Measurements from ENCODE around the gene PTGER4.
"Not testable (repeated sequence)": the region's sequence is repeated elsewhere in the genome, so short reads cannot be mapped to it uniquely, and the experiment has no call there.

Gene PTGER4

GRCh38 chr5:40679913-40680681, at the start of gene PTGER4:
Gene PTGER4, plus strand, starts transcription at chr5:40679915. Its CDS starts 1,079 bp downstream, at chr5:40680994.
- peak; percentile 30 for DNase-seq (ENCODE audit: low spot score)

DNA sequence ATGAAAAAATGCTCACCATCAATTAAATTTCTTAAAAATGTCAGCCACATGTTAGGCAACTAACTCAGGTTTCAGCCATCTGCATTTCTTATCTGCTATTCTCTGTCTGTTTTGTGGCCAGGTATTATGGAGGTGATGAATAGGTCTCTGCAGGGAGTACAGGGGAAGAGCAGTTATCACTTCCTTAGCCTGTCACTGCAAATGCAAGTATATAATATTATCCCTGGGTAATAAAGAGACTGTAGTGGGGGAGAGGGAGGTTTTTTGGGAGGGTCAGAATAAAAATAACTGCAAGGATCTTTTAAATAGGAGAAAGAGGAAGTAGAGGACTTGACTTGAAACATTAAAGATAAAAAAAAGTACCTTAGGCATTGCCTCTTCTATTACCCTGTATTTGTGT, 49.6 kb upstream of the PTGER4 start:
- no peak for DNase-seq (ENCODE audit: low spot score)

GRCh38 chr5:40631236-40631635, 48.5 kb upstream of the PTGER4 start:
- DNase-seq (ENCODE audit: low spot score), result no peak

DNA sequence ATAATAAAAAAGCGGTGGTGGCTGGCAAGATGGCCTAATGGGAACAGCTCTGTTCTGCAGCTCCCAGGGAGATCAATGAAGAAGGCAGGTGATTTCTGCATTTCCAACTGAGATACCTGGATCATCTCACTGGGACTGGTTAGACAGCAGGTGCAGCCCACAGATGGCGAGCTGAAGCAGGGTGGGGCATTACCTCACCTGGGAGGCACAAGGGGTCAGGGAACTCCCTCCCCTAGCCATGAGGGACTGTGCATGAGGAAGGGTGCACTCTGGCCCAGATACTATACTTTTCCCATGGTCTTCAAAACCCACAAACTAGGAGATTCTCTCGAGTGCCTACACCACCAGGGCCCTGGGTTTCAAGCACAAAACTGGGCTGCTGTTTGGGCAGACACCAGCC, 45.6 kb upstream of the PTGER4 start:
- DNase-seq (ENCODE audit: low spot score), result no peak

- no peak for DNase-seq (ENCODE audit: low spot score)
Observed at GRCh38 chr5:40634593-40634992, 45.1 kb upstream of the PTGER4 start.

- DNase-seq (ENCODE audit: low spot score), result not testable (repeated sequence)
Observed at GRCh38 chr5:40639531-40639930, 40.2 kb upstream of the PTGER4 start.

- no peak for DNase-seq (ENCODE audit: low spot score)
Observed at GRCh38 chr5:40646266-40646665, 33.4 kb upstream of the PTGER4 start.

DNA sequence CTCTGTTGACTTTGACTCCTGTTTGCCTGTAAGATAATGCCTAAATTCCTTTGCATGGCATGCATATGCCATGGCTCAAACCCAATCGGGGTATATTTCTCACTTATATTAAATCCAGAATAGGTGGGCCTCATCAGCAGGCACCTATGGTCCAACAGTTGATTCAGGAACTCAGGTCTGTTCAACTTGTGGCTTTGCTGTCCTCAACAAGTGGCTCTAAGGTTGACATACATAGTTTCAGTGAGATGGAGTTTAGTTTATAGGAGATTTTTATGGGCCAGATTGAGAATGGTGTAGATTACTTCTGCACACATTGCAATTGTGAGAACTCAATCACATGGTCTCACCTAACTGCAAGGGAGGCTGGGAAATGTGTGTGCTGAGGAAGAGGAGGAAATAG, 31.6 kb upstream of the PTGER4 start:
- no peak for DNase-seq (ENCODE audit: low spot score)

GRCh38 chr5:40649463-40650030, 30.2 kb upstream of the PTGER4 start:
- DNase-seq (ENCODE audit: low spot score), result no peak

GRCh38 chr5:40651201-40651600, 28.5 kb upstream of the PTGER4 start:
- DNase-seq (ENCODE audit: low spot score), result no peak

DNA sequence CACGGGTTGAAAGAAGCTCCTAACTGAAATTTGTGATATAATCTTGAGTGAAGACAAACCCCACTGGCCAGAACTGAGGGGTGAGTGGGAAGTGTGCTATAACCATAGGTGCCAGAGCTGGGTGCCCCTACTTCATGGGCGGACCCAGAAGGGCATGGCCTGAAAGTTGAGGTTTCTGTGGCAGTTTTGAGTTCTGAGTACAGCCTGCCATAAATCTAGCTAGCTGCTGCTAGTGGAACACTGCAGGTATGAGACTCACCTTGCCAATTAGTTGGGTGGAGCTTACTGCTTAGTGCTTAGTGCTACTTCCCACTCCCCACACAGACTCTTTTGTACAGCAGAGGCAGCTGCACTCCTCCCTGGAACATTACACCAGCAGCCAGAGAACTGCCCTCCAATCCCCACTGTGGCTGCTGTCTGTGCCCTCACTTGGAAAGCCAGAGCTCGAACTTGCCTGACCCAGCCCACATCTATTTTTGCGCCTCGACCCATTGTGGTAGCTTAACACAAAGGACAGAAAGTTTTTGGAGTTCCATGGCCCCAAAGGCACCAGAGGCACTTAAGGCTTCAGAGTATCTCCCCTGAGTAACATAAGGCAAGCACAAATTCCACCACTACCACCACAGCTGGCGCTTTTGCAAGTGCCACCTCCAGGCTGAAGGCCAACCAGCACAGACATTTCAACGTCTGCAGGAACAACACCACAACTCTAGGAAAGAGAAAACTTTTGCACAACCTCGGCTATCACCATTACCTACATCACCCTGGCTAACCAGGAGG, 27.1 kb upstream of the PTGER4 start:
- no peak for DNase-seq (ENCODE audit: low spot score)

- DNase-seq (ENCODE audit: low spot score), result no peak
Observed at GRCh38 chr5:40653221-40654022, 26.3 kb upstream of the PTGER4 start.

DNA sequence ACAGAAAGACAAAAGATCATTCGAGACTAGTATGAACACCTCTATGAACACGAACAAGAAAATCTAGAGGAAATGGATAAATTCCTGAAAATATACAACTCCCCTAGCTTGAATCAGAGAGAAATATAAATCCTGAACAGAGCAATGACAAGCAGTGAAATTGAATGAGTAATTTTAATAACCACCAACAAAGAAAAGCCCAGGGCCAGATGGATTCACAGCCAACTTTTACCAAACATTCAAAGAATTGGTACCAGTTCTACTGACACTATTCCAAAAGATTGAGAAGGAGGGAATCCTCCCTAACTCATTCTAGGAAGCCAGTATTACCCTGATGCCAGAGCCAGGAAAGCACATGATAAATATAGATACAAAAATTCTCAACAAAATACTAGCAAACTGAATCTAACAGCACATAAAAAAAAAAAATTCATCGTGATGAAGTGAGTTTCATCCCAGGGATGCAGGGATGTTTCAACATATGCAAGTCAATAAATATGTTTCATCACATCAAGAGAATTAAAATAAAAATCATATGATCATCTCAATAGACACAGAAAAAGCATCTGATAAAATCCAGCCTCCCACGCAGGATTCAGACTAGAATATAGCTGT, 25.2 kb upstream of the PTGER4 start:
- DNase-seq (ENCODE audit: low spot score), result no peak

GRCh38 chr5:40655138-40655537, 24.6 kb upstream of the PTGER4 start:
- DNase-seq (ENCODE audit: low spot score), result no peak

GRCh38 chr5:40656091-40656490, 23.6 kb upstream of the PTGER4 start:
- not testable (repeated sequence) for DNase-seq (ENCODE audit: low spot score)

DNA sequence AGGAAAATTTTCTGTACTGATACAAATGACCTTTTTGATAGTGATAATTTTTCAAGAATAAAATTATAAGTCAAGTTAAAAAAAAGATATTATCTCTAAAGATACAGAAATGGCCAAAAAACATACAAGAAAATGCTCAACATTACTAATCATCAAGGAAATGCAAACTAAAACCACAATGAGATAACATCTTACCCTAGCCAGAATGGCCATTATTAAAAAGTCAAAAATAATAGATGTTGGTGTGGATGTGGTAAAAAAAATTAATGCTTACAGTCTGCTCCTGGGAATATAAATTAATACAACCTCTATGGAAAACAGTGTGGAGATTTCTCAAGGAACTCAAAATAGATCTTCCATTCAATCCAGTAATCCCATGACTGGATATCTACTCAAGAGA, 22.9 kb upstream of the PTGER4 start:
- no peak for DNase-seq (ENCODE audit: low spot score)

DNA sequence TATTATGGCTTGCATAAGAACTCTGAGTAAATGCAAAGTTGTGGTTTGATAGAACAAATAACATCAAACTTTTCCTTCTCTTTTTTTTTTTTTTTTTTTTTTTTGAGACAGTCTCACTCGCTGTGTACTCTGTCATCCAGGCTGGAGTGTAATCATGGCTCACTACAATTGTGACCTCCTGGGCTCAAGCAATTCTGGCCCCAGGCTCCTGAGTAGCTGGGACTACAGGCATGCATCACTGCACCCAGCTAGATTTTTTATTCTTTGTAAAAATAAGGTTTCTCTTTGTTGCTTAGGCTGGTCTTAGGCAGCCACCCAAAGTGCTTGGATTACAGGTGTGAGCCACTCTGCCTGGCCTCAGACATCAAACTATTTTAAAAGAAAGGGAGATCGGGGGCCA, 19.0 kb upstream of the PTGER4 start:
- no peak for DNase-seq (ENCODE audit: low spot score)

- DNase-seq (ENCODE audit: low spot score), result no peak
Observed at GRCh38 chr5:40665635-40666298, 13.9 kb upstream of the PTGER4 start.

GRCh38 chr5:40666657-40667056, 13.1 kb upstream of the PTGER4 start:
- DNase-seq (ENCODE audit: low spot score), result no peak

DNA sequence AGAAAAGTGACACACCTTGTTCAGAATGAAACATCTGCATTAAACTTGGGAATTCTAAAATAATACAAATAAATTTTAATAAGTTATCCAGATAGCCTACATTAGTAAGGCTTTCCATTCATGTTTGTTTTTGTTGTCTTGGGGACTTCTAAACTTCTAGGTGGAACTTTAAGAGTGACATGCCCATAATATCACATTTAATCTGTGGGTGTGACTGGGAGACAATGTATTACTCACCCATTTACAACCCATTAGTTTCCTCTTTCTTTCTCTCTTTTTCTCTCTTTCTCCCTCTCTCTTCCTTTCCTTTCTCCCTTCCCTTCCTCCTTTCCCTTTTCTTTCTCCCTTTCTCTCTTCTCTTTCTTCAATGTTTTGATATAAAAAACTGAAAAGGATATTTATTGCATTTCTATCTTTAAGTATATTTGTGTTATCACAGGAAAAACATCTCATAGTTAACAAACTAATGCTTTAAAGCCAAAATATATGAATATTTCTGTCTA, 12.5 kb upstream of the PTGER4 start:
- no peak for DNase-seq (ENCODE audit: low spot score)
